Measurements from ENCODE around the gene TIGAR.

The TIGAR gene

GRCh38 chr12:4320853-4321701 lies at the start of gene TIGAR:
Gene TIGAR, plus strand, starts transcription at chr12:4321213. Its CDS starts 59 bp downstream, at chr12:4321272.
- CTCF ChIA-PET, result interaction anchor here (0.6 to 2.3 kb wide), 2 partner anchors 44 to 657 kb away, joined by 3 to 6 read pairs; no protein-coding TSS in a partner anchor
- peaks cover 10% of the 10 kb centered on the region for H3K36me3 Mint-ChIP-seq
- peaks cover 46% of the 10 kb centered on the region for H3K4me1 Mint-ChIP-seq
- peak; percentile 92 for DNase-seq
- no peaks in the 10 kb centered on the region for H3K9me3 Mint-ChIP-seq
- H3K27ac Mint-ChIP-seq, result peak within 1 kb of the TSS; percentile 94
- H3K4me3 Mint-ChIP-seq, result peak within 1 kb of the TSS; percentile 97
- H3K27me3 Mint-ChIP-seq, result no peaks in the 10 kb centered on the region

DNA sequence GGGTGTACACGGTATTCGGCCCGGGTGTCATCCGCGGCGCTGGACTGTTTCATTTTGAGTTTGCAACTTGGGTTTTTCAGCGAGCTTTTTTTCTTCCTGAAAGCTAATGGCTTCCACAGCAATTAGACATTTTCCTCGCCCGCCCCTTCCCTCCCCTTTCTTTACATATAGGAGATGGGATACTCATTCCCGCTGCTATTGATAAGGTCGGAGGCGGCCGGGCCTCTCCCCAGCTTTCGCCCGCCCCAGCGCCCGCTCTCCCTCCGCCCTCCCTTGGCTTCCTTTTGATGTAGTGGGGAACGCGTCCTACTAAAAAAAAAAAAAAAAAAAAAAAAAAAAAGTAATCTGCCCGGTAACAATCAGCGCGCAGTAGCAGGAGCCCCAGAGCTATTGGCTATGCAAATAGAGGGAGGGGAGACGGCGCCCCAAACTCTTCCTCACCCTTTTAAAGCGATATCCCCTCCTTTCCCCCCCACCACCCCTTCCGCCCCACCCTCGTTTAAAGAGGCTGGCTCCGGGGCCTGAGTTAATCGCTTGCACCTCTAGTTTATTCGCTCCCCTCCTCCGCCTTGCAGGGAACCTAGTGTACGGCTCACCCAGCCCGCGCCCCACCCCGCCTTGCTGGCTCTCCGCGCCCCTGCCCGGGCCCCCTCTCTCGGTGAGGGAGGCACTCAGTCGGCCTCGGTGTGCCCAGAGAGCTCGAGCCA lies 49.1 kb upstream of the TIGAR start:
- Mint-ChIP-seq H3K36me3 (peaks cover 23% of the 10 kb centered on the region), H3K4me1 (peaks cover 24% of the 10 kb centered on the region), H3K27ac (peak overlapping the region; percentile 99), H3K27me3 (peaks cover 9% of the 10 kb centered on the region), H3K9me3 (no peaks in the 10 kb centered on the region), H3K4me3 (peak overlapping the region; percentile 89)
- CTCF ChIA-PET, result interaction anchor here (1.0 to 12.1 kb wide), 7 partner anchors 56 to 389 kb away, joined by 3 to 127 read pairs (median 4); no protein-coding TSS in a partner anchor
- DNase-seq, result peak; percentile 97

- Mint-ChIP-seq H3K27ac (peak overlapping the region; percentile 99), H3K27me3 (peaks cover 9% of the 10 kb centered on the region), H3K9me3 (no peaks in the 10 kb centered on the region), H3K4me1 (peaks cover 31% of the 10 kb centered on the region), H3K36me3 (peaks cover 31% of the 10 kb centered on the region), H3K4me3 (peak overlapping the region; percentile 89)
- DNase-seq, result peak; percentile 89
- CTCF ChIA-PET, result interaction anchor here (0.6 to 12.1 kb wide), 9 partner anchors 10 to 386 kb away, joined by 3 to 127 read pairs (median 3); no protein-coding TSS in a partner anchor
Observed at GRCh38 chr12:4272424-4273272, 48.4 kb upstream of the TIGAR start.

- H3K4me3 Mint-ChIP-seq, result peak overlapping the region; percentile 89
- H3K27ac Mint-ChIP-seq, result peak overlapping the region; percentile 99
- CTCF ChIA-PET, result interaction anchor here (0.6 to 12.1 kb wide), 9 partner anchors 11 to 387 kb away, joined by 3 to 127 read pairs (median 3); no protein-coding TSS in a partner anchor
- H3K36me3 Mint-ChIP-seq, result peaks cover 37% of the 10 kb centered on the region
- no peak for DNase-seq
- H3K27me3 Mint-ChIP-seq, result peaks cover 7% of the 10 kb centered on the region
- peaks cover 33% of the 10 kb centered on the region for H3K4me1 Mint-ChIP-seq
- H3K9me3 Mint-ChIP-seq, result no peaks in the 10 kb centered on the region
Observed at GRCh38 chr12:4273273-4273651, 47.8 kb upstream of the TIGAR start.

DNA sequence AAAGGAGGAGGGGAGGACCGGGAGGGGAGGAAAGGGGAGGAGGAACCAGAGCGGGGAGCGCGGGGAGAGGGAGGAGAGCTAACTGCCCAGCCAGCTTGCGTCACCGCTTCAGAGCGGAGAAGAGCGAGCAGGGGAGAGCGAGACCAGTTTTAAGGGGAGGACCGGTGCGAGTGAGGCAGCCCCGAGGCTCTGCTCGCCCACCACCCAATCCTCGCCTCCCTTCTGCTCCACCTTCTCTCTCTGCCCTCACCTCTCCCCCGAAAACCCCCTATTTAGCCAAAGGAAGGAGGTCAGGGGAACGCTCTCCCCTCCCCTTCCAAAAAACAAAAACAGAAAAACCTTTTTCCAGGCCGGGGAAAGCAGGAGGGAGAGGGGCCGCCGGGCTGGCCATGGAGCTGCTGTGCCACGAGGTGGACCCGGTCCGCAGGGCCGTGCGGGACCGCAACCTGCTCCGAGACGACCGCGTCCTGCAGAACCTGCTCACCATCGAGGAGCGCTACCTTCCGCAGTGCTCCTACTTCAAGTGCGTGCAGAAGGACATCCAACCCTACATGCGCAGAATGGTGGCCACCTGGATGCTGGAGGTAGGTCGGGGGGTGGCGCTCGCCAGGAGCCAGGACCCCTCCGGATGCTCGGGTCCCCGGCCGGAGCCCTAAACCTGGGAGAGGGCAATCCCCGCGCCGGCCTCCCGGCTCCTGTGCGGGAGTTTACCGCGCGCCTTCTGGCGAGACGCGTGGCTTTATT lies 47.2 kb upstream of the TIGAR start, which contains the start of gene CCND2:
Gene CCND2, plus strand, starts transcription at position 111 of the 744 bp plus-strand sequence. Its CDS starts 279 bp downstream, at position 390.
- Mint-ChIP-seq H3K4me3 (peak within 1 kb of the TSS; percentile 89), H3K27ac (peak within 1 kb of the TSS; percentile 99), H3K27me3 (peaks cover under 1% of the 10 kb centered on the region), H3K36me3 (peaks cover 43% of the 10 kb centered on the region), H3K4me1 (peaks cover 33% of the 10 kb centered on the region), H3K9me3 (no peaks in the 10 kb centered on the region)
- DNase-seq, result peak; percentile 87
- CTCF ChIA-PET, result interaction anchor here (0.6 to 12.1 kb wide), 9 partner anchors 11 to 388 kb away, joined by 3 to 127 read pairs (median 3); no protein-coding TSS in a partner anchor

DNA sequence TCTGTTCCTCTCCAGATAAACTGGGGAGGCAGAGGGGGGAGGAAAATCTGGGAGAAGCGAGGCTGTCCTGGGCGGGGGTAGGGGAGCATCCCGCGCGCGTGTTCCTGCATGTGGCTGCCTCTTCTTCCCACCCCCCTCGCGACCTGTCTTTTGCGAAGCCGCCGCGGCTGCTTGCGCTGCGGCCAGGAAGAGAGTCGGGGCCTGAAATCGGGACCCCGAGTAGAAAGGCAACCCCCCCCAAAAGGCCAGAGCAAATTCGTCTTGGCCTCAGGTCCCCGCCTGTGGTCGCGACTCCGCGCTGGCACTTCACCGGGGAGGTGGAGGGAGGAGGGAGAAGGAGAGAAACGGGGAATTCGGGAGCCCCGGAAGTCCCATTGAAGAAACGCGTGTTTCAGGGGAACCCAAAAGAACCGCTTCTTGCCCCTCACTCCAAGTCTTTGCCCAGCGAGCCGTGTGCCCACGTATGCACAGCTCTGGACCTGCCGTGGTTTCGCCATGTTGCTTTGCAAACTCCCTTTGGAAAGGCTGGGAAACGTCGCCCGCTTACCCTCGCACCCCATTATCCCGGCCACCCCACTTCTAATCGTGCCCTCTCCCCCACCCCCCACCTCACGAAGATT lies 46.5 kb upstream of the TIGAR start:
- Mint-ChIP-seq H3K36me3 (peaks cover 49% of the 10 kb centered on the region), H3K27ac (peak overlapping the region; percentile 99), H3K4me3 (peak overlapping the region; percentile 89), H3K27me3 (no peaks in the 10 kb centered on the region), H3K9me3 (no peaks in the 10 kb centered on the region), H3K4me1 (peaks cover 39% of the 10 kb centered on the region)
- CTCF ChIA-PET, result interaction anchor here (2.9 to 12.1 kb wide), 6 partner anchors 13 to 281 kb away, joined by 19 to 127 read pairs (median 56); no protein-coding TSS in a partner anchor
- peak; percentile 50 for DNase-seq

GRCh38 chr12:4275016-4275869 lies 45.8 kb upstream of the TIGAR start:
- peaks cover 47% of the 10 kb centered on the region for H3K4me1 Mint-ChIP-seq
- DNase-seq, result no peak
- peak overlapping the region; percentile 99 for H3K27ac Mint-ChIP-seq
- no peaks in the 10 kb centered on the region for H3K27me3 Mint-ChIP-seq
- peaks cover 54% of the 10 kb centered on the region for H3K36me3 Mint-ChIP-seq
- CTCF ChIA-PET, result interaction anchor here (1.2 to 12.1 kb wide), 12 partner anchors 12 to 391 kb away, joined by 4 to 127 read pairs (median 22); no protein-coding TSS in a partner anchor
- H3K4me3 Mint-ChIP-seq, result peak overlapping the region; percentile 89
- no peaks in the 10 kb centered on the region for H3K9me3 Mint-ChIP-seq

- Mint-ChIP-seq H3K4me3 (peak overlapping the region; percentile 89), H3K9me3 (no peaks in the 10 kb centered on the region), H3K4me1 (peaks cover 50% of the 10 kb centered on the region), H3K27ac (peak overlapping the region; percentile 99), H3K27me3 (no peaks in the 10 kb centered on the region), H3K36me3 (peaks cover 60% of the 10 kb centered on the region)
- CTCF ChIA-PET, result interaction anchor here (1.0 to 12.1 kb wide), 24 partner anchors 7 to 402 kb away, joined by 3 to 127 read pairs (median 10); partner anchors contain the start of gene PARP11
- no peak for DNase-seq
Observed at GRCh38 chr12:4275870-4276301, 45.1 kb upstream of the TIGAR start.

DNA sequence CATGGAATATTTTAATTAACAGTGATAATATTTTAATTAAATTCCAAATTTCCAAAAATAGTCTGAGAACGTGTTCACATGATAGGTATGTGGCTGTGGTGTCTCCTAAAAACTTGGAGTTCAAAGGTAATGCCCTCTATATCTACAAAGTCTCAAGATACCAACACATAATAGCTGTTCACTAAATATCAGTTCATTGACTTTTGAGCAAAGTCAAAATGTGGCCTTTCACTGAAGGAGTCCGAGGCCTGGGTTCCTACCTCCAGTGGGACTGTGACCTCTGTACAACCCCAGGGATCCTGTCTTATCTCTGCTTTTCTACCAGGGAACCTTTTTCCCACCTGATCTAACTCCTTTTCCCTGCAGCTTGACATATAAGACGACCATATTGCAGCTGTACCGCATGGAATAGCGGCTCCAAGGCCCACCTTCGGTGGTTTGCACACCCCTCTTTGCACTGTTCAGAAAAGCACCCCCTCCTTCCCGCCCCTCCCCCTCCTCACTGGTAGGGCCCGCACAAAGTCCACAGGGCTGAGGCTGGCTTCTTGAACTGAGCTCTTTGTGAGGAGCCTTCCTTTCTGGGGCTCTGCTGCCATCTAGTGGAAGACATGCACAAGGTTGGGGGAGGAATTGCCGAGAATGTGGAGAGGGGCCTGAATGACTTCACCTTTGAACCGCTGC lies 44.3 kb upstream of the TIGAR start:
- no peaks in the 10 kb centered on the region for H3K9me3 Mint-ChIP-seq
- DNase-seq, result peak; percentile 92
- H3K27me3 Mint-ChIP-seq, result no peaks in the 10 kb centered on the region
- CTCF ChIA-PET, result interaction anchor here (0.7 to 12.1 kb wide), 46 partner anchors 8 to 442 kb away, joined by 3 to 127 read pairs (median 5); partner anchors contain the start of genes PARP11 and TIGAR
- H3K4me3 Mint-ChIP-seq, result peak overlapping the region; percentile 89
- H3K36me3 Mint-ChIP-seq, result peaks cover 66% of the 10 kb centered on the region
- peaks cover 57% of the 10 kb centered on the region for H3K4me1 Mint-ChIP-seq
- H3K27ac Mint-ChIP-seq, result peak overlapping the region; percentile 99

DNA sequence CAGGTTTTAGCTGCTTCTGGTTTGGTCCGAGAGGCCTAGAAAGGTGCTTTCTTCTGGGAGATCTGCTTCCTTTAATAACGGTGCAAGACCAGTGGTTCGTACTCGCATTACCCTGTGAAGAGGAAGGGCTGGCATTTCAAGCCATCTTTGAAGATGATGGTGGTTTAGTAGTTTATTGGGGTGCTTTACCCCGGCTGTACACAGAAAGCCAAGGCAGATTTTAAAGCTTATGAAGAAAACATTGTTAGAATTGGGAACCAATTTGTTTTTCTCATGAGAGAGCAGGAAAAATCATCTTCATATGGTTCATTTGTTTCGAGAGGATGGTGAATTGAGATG lies 43.8 kb upstream of the TIGAR start:
- H3K4me1 Mint-ChIP-seq, result peaks cover 61% of the 10 kb centered on the region
- peak overlapping the region; percentile 99 for H3K27ac Mint-ChIP-seq
- H3K9me3 Mint-ChIP-seq, result no peaks in the 10 kb centered on the region
- H3K4me3 Mint-ChIP-seq, result peak overlapping the region; percentile 89
- H3K27me3 Mint-ChIP-seq, result no peaks in the 10 kb centered on the region
- no peak for DNase-seq
- CTCF ChIA-PET, result interaction anchor here (0.7 to 12.1 kb wide), 41 partner anchors 9 to 442 kb away, joined by 3 to 127 read pairs (median 6); partner anchors contain the start of genes PARP11 and TIGAR
- peaks cover 70% of the 10 kb centered on the region for H3K36me3 Mint-ChIP-seq

DNA sequence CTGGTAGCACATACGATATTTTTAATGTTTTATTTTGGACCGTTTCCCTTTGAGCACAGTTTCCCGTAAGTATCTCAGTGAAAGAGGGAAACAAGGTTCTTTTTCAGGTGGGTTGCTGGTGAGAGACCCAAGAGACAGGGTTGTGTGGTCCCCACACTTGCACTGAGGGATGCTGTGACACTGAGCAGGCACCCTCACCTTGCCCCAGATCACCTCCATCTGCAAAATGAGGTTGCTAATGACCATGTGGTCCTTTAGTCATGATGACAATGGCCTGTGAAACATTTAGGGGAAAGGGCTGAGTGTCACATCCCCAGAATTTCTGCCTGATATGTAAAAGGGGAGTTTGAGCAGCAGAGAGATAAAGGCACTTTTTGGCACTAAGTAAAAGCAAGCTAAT lies 43.2 kb upstream of the TIGAR start:
- peak overlapping the region; percentile 44 for H3K27ac Mint-ChIP-seq
- H3K9me3 Mint-ChIP-seq, result no peaks in the 10 kb centered on the region
- CTCF ChIA-PET, result interaction anchor here (1.1 to 12.1 kb wide), 21 partner anchors 9 to 399 kb away, joined by 3 to 127 read pairs (median 12); no protein-coding TSS in a partner anchor
- H3K27me3 Mint-ChIP-seq, result no peaks in the 10 kb centered on the region
- DNase-seq, result no peak
- peak overlapping the region; percentile 89 for H3K4me3 Mint-ChIP-seq
- peaks cover 77% of the 10 kb centered on the region for H3K36me3 Mint-ChIP-seq
- peaks cover 68% of the 10 kb centered on the region for H3K4me1 Mint-ChIP-seq
